HEK293T (cell line): ENCODE results near the gene DLG2.

Experiments used
- CTCF ChIA-PET: fragments of 350-600 bp; formaldehyde crosslinking; extraction: SDS; loops from one replicate; lab custom pipeline; 2021; ENCODE audit warnings: antibody characterized with exemption, inconsistent platforms; lab: Yijun Ruan, JAX
- POLR2A ChIA-PET: fragments of 350-600 bp; formaldehyde crosslinking; extraction: SDS; loops from one replicate; lab custom pipeline; 2020; ENCODE audit warnings: antibody characterized with exemption, inconsistent platforms; lab: Yijun Ruan, JAX
- DNase-seq: peaks from one replicate; pipeline ENCODE4 v3.0.0; 2012; ENCODE audit warnings: mixed read lengths; ENCODE audit errors: extremely low spot score
- ARNT ChIP-seq: fragments of 450-650 bp; IDR thresholded peaks from 2 replicates; pipeline ENCODE4 v1.6.1; 2017; ENCODE audit warnings: mild to moderate bottlenecking
- BHLHE40 ChIP-seq: fragments of 450-650 bp; IDR thresholded peaks from 2 replicates; pipeline ENCODE4 v1.6.1; 2016; ENCODE audit warnings: mild to moderate bottlenecking, moderate library complexity, borderline replicate concordance
- CTBP1 ChIP-seq: fragments of 450-650 bp; IDR thresholded peaks from 2 replicates; pipeline ENCODE4 v1.6.1; 2016; ENCODE audit warnings: borderline replicate concordance
- ELF4 ChIP-seq: fragments of 450-650 bp; IDR thresholded peaks from 2 replicates; pipeline ENCODE4 v1.6.1; 2017; ENCODE audit warnings: antibody characterized with exemption
- FOXA1 ChIP-seq: fragments of 450-650 bp; IDR thresholded peaks from 2 replicates; pipeline ENCODE4 v1.6.1; 2016; ENCODE audit warnings: mild to moderate bottlenecking
- FOXK2 ChIP-seq: fragments of 450-650 bp; IDR thresholded peaks from 2 replicates; pipeline ENCODE4 v1.6.1; 2016; ENCODE audit warnings: mild to moderate bottlenecking
- FOXM1 ChIP-seq: fragments of 450-650 bp; IDR thresholded peaks from 2 replicates; pipeline ENCODE4 v1.6.1; 2017; ENCODE audit warnings: mild to moderate bottlenecking, borderline replicate concordance
- HDGF ChIP-seq: fragments of 450-650 bp; IDR thresholded peaks from 2 replicates; pipeline ENCODE4 v1.6.1; 2017; ENCODE audit warnings: antibody characterized with exemption, borderline replicate concordance
- L3MBTL2 ChIP-seq: fragments of 450-650 bp; conservative IDR thresholded peaks from 2 replicates; pipeline ENCODE4 v1.6.1; 2016; ENCODE audit warnings: mild to moderate bottlenecking
- LEF1 ChIP-seq: fragments of 450-650 bp; IDR thresholded peaks from 2 replicates; pipeline ENCODE4 v1.6.1; 2017; ENCODE audit warnings: mild to moderate bottlenecking, borderline replicate concordance
- NFRKB ChIP-seq: fragments of 450-650 bp; IDR thresholded peaks from 2 replicates; pipeline ENCODE4 v1.6.1; 2016; ENCODE audit warnings: mild to moderate bottlenecking, moderate library complexity
- PKNOX1 ChIP-seq: fragments of 450-650 bp; IDR thresholded peaks from 2 replicates; pipeline ENCODE4 v1.6.1; 2016
- SP1 ChIP-seq: fragments of 450-650 bp; IDR thresholded peaks from 2 replicates; pipeline ENCODE4 v1.6.1; 2017
- SUZ12 ChIP-seq: fragments of 450-650 bp; IDR thresholded peaks from 2 replicates; pipeline ENCODE4 v1.6.1; 2016; ENCODE audit warnings: mild to moderate bottlenecking
- TARDBP ChIP-seq: fragments of 450-650 bp; IDR thresholded peaks from 2 replicates; pipeline ENCODE4 v1.6.1; 2016
- ZNF384 ChIP-seq: fragments of 450-650 bp; IDR thresholded peaks from 2 replicates; pipeline ENCODE4 v1.6.1; 2016

DLG2 gene

GRCh38 chr11:84909740-84910139, 717.4 kb downstream of the DLG2 start:
- TF ChIP-seq LEF1 = no peak
- TF ChIP-seq SP1 = no peak
- no peak for TF ChIP-seq BHLHE40
- TF ChIP-seq FOXM1 = no peak
- no peak for TF ChIP-seq FOXA1
- TF ChIP-seq ELF4 = no peak
- TF ChIP-seq SUZ12 = no peak
- no peak for TF ChIP-seq FOXK2
- TF ChIP-seq ZNF384 = no peak
- no peak for TF ChIP-seq L3MBTL2
- no peak for TF ChIP-seq CTBP1
- ChIA-PET CTCF (no interaction called here), POLR2A (no interaction called here)
- DNase-seq = no peak

GRCh38 chr11:84906995-84907394, 720.1 kb downstream of the DLG2 start:
- CTCF ChIA-PET = no interaction called here

GRCh38 chr11:84905411-84905810, 721.7 kb downstream of the DLG2 start:
- no peak for DNase-seq
- CTCF ChIA-PET = interaction anchor here (0.6 kb wide), 1 partner anchor 27 kb away, joined by 3 read pairs; no protein-coding TSS in a partner anchor
- TF ChIP-seq ZNF384 (no peak), NFRKB (no peak), PKNOX1 (no peak), BHLHE40 (no peak), ELF4 (no peak), L3MBTL2 (no peak), SP1 (no peak), SUZ12 (no peak), HDGF (no peak), CTBP1 (no peak), LEF1 (no peak), FOXA1 (no peak), ARNT (no peak), TARDBP (no peak), FOXK2 (no peak), FOXM1 (no peak)
- POLR2A ChIA-PET = no interaction called here

More at GRCh38 chr11:84906995-84907394, 720.1 kb downstream of the DLG2 start:
- POLR2A ChIA-PET = no interaction called here
- TF ChIP-seq CTBP1 = no peak
- no peak for TF ChIP-seq ARNT
- no peak for TF ChIP-seq ZNF384
- TF ChIP-seq L3MBTL2 = no peak
- TF ChIP-seq FOXM1 = no peak
- no peak for TF ChIP-seq SUZ12
- TF ChIP-seq PKNOX1 = no peak
- no peak for TF ChIP-seq ELF4
- TF ChIP-seq FOXA1 = no peak
- no peak for TF ChIP-seq HDGF
- TF ChIP-seq LEF1 = no peak
- TF ChIP-seq TARDBP = no peak
- no peak for TF ChIP-seq BHLHE40
- no peak for TF ChIP-seq FOXK2
- no peak for TF ChIP-seq SP1
- DNase-seq = no peak

- CTCF ChIA-PET = interaction anchor here (0.7 kb wide), 1 partner anchor 1490 kb away, joined by 3 read pairs; no protein-coding TSS in a partner anchor
- DNase-seq = no peak
- TF ChIP-seq ELF4 (no peak), LEF1 (no peak), TARDBP (no peak), ZNF384 (no peak), ARNT (no peak), BHLHE40 (no peak), FOXK2 (no peak), SP1 (no peak), HDGF (no peak), NFRKB (no peak), L3MBTL2 (no peak), FOXA1 (no peak), SUZ12 (no peak)
- POLR2A ChIA-PET = no interaction called here
Observed at GRCh38 chr11:84902445-84902844, 724.7 kb downstream of the DLG2 start.

GRCh38 chr11:84901991-84902390, 725.2 kb downstream of the DLG2 start:
- POLR2A ChIA-PET = no interaction called here
- no peak for DNase-seq
- TF ChIP-seq NFRKB (no peak), SUZ12 (no peak), HDGF (no peak), FOXA1 (no peak), BHLHE40 (no peak), L3MBTL2 (no peak), ARNT (no peak), FOXK2 (no peak), PKNOX1 (no peak), ZNF384 (no peak)
- CTCF ChIA-PET = no interaction called here

GRCh38 chr11:84899740-84900139, 727.4 kb downstream of the DLG2 start:
- POLR2A ChIA-PET = no interaction called here
- DNase-seq = peak; percentile 10
- TF ChIP-seq SUZ12 (no peak), FOXK2 (no peak), ZNF384 (no peak), BHLHE40 (no peak), FOXA1 (no peak), TARDBP (no peak), L3MBTL2 (no peak), PKNOX1 (no peak), CTBP1 (no peak), LEF1 (no peak), ARNT (no peak), HDGF (no peak), NFRKB (no peak), SP1 (no peak), ELF4 (no peak)
- CTCF ChIA-PET = no interaction called here
